ENCODE measurements around the gene RALGAPB.
"Not testable (repeated sequence)": the region's sequence is repeated elsewhere in the genome, so short reads cannot be mapped to it uniquely, and the experiment has no call there.

The RALGAPB gene

DNA sequence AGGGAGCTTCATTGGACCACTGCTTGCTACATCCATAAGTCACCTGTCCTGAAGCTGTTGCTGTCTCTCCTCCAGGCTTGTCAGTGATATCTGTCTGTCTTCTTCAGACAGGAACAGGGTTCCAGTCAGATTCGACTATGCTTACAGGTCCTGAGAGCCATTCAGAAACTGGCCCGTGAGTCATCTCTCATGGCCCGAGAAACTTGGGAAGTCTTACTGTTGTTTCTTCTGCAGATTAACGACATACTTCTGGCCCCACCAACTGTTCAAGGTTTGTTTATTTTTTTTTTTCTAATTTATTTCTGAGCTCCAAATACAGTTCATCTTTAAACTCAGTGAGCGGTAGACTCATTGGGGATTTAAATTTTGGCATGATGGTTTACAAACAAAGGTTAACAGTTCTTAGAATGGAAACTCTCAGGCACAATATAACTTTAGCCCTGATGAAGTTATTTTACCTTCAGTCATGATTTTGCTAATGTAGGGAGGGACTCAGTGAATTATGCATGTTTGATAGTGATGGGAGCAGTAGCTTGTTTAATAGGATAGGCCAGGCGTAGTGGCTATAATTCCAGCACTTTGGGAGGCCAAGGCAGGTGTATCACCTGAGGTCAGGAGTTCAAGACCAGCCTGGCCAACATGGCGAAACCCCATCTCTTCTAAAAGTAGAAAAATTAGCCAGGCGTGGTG lies 24.7 kb downstream of the RALGAPB start:
- H3K9ac ChIP-seq (ENCODE audit: low read length in 2 of 2): no peak overlapping the region
- no peak overlapping the region for H3K27ac ChIP-seq (ENCODE audit: low read length)
- H3K4me1 ChIP-seq (ENCODE audit: control insufficient read depth, insufficient read depth, low read length): no peaks in the 10 kb centered on the region
- peaks cover 39 to 41% of the 10 kb centered on the region in 2 donors for H3K36me3 ChIP-seq (ENCODE audit: control insufficient read depth in 2 of 2, insufficient read depth in 2 of 2, low read length in 2 of 2)
- H3K4me3 ChIP-seq (ENCODE audit: low read length in 2 of 2): no peak overlapping the region
- H3K9me3 ChIP-seq (ENCODE audit: control insufficient read depth in 2 of 2, low read length in 2 of 2): no peaks in the 10 kb centered on the region
- H3K27me3 ChIP-seq (ENCODE audit: control insufficient read depth in 1 of 2, insufficient read depth in 2 of 2, low read length in 2 of 2): no peaks in the 10 kb centered on the region

DNA sequence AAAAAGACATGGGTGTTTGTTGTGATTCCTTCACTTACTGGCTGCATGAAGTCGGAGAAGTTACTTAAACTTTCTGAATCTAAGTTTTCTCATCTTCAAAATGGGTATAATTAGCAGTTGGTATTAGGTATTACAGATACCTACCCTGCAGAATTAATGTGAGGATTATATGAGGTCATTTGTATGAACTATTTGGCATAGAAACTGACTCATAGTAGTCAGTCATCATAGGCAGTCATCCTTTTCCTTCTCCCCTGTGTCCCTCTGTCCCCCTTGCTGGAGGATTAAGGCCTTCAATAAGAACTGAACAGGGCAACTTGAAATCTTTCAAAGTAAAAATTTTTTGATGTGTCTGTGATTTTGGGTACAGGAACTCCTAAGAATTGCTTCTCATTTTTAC lies 26.3 kb downstream of the RALGAPB start:
- no peak overlapping the region for H3K27ac ChIP-seq (ENCODE audit: low read length)
- H3K9me3 ChIP-seq (ENCODE audit: control insufficient read depth in 2 of 2, low read length in 2 of 2): no peaks in the 10 kb centered on the region
- no peaks in the 10 kb centered on the region for H3K4me1 ChIP-seq (ENCODE audit: control insufficient read depth, insufficient read depth, low read length)
- no peak overlapping the region for H3K4me3 ChIP-seq (ENCODE audit: low read length in 2 of 2)
- H3K27me3 ChIP-seq (ENCODE audit: control insufficient read depth in 1 of 2, insufficient read depth in 2 of 2, low read length in 2 of 2): no peaks in the 10 kb centered on the region
- peaks cover 34 to 39% of the 10 kb centered on the region in 2 donors for H3K36me3 ChIP-seq (ENCODE audit: control insufficient read depth in 2 of 2, insufficient read depth in 2 of 2, low read length in 2 of 2)
- no peak overlapping the region for H3K9ac ChIP-seq (ENCODE audit: low read length in 2 of 2)

DNA sequence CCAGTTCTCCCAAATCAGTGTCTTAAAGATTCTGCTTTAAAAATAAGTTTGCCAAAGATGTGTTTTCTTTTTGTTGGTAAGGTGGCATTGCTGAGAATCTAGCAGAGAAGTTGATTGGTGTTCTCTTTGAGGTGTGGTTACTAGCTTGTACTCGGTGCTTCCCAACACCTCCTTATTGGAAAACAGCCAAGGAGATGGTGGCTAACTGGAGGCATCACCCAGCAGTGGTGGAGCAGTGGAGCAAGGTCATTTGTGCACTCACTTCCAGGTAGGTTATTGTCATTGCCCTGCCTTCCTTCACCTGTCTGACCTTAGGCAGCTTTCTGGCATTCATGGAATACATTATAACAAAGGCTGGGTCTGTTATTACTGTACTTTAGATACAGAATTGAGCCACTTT lies 26.7 kb downstream of the RALGAPB start:
- Histone ChIP-seq H3K9me3 (ENCODE audit: control insufficient read depth in 2 of 2, low read length in 2 of 2) (no peaks in the 10 kb centered on the region), H3K4me1 (ENCODE audit: control insufficient read depth, insufficient read depth, low read length) (no peaks in the 10 kb centered on the region), H3K4me3 (ENCODE audit: low read length in 2 of 2) (no peak overlapping the region), H3K36me3 (ENCODE audit: control insufficient read depth in 2 of 2, insufficient read depth in 2 of 2, low read length in 2 of 2) (peaks cover 33 to 39% of the 10 kb centered on the region in 2 donors), H3K9ac (ENCODE audit: low read length in 2 of 2) (no peak overlapping the region), H3K27ac (ENCODE audit: low read length) (no peak overlapping the region), H3K27me3 (ENCODE audit: control insufficient read depth in 1 of 2, insufficient read depth in 2 of 2, low read length in 2 of 2) (no peaks in the 10 kb centered on the region)

- Histone ChIP-seq H3K27me3 (ENCODE audit: control insufficient read depth in 1 of 2, insufficient read depth in 2 of 2, low read length in 2 of 2) (no peaks in the 10 kb centered on the region), H3K4me3 (ENCODE audit: low read length in 2 of 2) (no peak overlapping the region), H3K9ac (ENCODE audit: low read length in 2 of 2) (no peak overlapping the region), H3K9me3 (ENCODE audit: control insufficient read depth in 2 of 2, low read length in 2 of 2) (no peaks in the 10 kb centered on the region), H3K4me1 (ENCODE audit: control insufficient read depth, insufficient read depth, low read length) (no peaks in the 10 kb centered on the region), H3K27ac (ENCODE audit: low read length) (no peak overlapping the region), H3K36me3 (ENCODE audit: control insufficient read depth in 2 of 2, insufficient read depth in 2 of 2, low read length in 2 of 2) (peaks cover 22 to 34% of the 10 kb centered on the region in 2 donors)
Measured at GRCh38 chr20:38501858-38502436, 29.3 kb downstream of the RALGAPB start.

- Histone ChIP-seq H3K36me3 (ENCODE audit: control insufficient read depth in 2 of 2, insufficient read depth in 2 of 2, low read length in 2 of 2) (peaks cover 23 to 29% of the 10 kb centered on the region in 2 donors), H3K9me3 (ENCODE audit: control insufficient read depth in 2 of 2, low read length in 2 of 2) (no peaks in the 10 kb centered on the region), H3K4me1 (ENCODE audit: control insufficient read depth, insufficient read depth, low read length) (no peaks in the 10 kb centered on the region), H3K27ac (ENCODE audit: low read length) (no peak overlapping the region), H3K9ac (ENCODE audit: low read length in 2 of 2) (no peak overlapping the region), H3K27me3 (ENCODE audit: control insufficient read depth in 1 of 2, insufficient read depth in 2 of 2, low read length in 2 of 2) (no peaks in the 10 kb centered on the region), H3K4me3 (ENCODE audit: low read length in 2 of 2) (no peak overlapping the region)
Measured at GRCh38 chr20:38504368-38505090, 31.9 kb downstream of the RALGAPB start.

DNA sequence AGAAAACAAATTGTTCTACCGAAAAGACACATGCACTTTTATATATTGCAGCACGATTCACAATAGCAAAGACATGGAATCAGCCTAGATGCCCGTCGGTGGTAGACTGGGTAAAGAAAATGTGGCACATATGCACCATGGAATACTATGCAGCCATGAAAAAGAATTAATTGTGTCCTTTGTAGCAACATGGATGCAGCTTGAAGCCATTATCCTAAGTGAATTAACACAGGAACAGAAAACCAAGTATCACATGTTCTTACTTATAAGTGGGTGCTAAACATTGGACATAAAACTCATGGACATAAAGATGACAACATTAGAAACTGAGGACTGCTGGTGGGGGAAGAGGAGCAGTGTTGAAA lies 32.4 kb downstream of the RALGAPB start:
- Histone ChIP-seq H3K9me3 (ENCODE audit: control insufficient read depth in 2 of 2, low read length in 2 of 2) (no peaks in the 10 kb centered on the region), H3K27me3 (ENCODE audit: control insufficient read depth in 1 of 2, insufficient read depth in 2 of 2, low read length in 2 of 2) (no peaks in the 10 kb centered on the region), H3K36me3 (ENCODE audit: control insufficient read depth in 2 of 2, insufficient read depth in 2 of 2, low read length in 2 of 2) (peaks cover 27 to 29% of the 10 kb centered on the region in 2 donors), H3K4me3 (ENCODE audit: low read length in 2 of 2) (no peak overlapping the region), H3K4me1 (ENCODE audit: control insufficient read depth, insufficient read depth, low read length) (no peaks in the 10 kb centered on the region), H3K9ac (ENCODE audit: low read length in 2 of 2) (no peak overlapping the region), H3K27ac (ENCODE audit: low read length) (no peak overlapping the region)

DNA sequence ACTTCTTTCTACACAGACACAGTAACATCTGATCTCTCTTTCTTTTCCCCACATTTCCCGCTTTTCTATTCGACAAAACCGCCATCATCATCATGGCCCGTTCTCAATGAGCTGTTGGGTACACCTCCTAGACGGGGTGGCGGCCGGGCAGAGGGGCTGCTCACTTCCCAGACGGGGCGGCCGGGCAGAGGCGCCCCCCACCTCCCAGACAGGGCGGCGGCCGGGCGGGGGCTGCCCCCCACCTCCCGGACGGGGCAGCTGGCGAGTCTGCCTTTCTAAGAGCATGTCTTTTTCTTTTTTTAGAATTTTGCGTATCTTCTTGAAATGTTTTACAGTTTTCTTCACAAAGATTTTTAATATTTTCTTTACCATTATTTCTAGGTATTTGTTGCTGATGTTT lies 39.1 kb downstream of the RALGAPB start:
- not testable (repeated sequence) for H3K9ac ChIP-seq (ENCODE audit: low read length in 2 of 2); H3K4me1 ChIP-seq (ENCODE audit: control insufficient read depth, insufficient read depth, low read length); H3K27me3 ChIP-seq (ENCODE audit: control insufficient read depth in 1 of 2, insufficient read depth in 2 of 2, low read length in 2 of 2); H3K27ac ChIP-seq (ENCODE audit: low read length); H3K4me3 ChIP-seq (ENCODE audit: low read length in 2 of 2); H3K9me3 ChIP-seq (ENCODE audit: control insufficient read depth in 2 of 2, low read length in 2 of 2)
- peaks cover 13 to 19% of the 10 kb centered on the region in 2 donors for H3K36me3 ChIP-seq (ENCODE audit: control insufficient read depth in 2 of 2, insufficient read depth in 2 of 2, low read length in 2 of 2)

DNA sequence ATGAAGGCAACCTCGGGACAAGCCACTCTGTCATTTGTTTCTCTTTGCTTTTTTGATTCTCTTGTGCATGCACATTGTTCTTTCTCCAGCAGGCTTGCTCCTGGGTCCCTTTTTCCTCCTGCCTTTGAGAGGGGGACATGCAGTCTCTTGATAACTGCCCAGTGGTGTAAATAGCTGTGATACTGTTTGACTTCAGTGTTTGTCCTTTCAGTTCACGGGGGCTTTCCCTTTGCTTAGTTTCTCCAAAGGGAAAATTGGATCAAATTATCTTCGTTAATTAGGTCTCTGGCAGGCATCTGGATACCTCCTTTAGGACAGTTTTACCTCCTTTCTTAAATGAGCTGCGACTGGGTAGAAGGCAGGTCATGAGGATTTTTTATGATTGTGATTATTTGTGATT lies 41.5 kb downstream of the RALGAPB start:
- H3K27me3 ChIP-seq (ENCODE audit: control insufficient read depth in 1 of 2, insufficient read depth in 2 of 2, low read length in 2 of 2): no peaks in the 10 kb centered on the region
- H3K36me3 ChIP-seq (ENCODE audit: control insufficient read depth in 2 of 2, insufficient read depth in 2 of 2, low read length in 2 of 2): peaks cover 15 to 21% of the 10 kb centered on the region in 2 donors
- no peak overlapping the region for H3K4me3 ChIP-seq (ENCODE audit: low read length in 2 of 2)
- H3K4me1 ChIP-seq (ENCODE audit: control insufficient read depth, insufficient read depth, low read length): no peaks in the 10 kb centered on the region
- no peak overlapping the region for H3K27ac ChIP-seq (ENCODE audit: low read length)
- H3K9me3 ChIP-seq (ENCODE audit: control insufficient read depth in 2 of 2, low read length in 2 of 2): no peaks in the 10 kb centered on the region
- no peak overlapping the region for H3K9ac ChIP-seq (ENCODE audit: low read length in 2 of 2)

DNA sequence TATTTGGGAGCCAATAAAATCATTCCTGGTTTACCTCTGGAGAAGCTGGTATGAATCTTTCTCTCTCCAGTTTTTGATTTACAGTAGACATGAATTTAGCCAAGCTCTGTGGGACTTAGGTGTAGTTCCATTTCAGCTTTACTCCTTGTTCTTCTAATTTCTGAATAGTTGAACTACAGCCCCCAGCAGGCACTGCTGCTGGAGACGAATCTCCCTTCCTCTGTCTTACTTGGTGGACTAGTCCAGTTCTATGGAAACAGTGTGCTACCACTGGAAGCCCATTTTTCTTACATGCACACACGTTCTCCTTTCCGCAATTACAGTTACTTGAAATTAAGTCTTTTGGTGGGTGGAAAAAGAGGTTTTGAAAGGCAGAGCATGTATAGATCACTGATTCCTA lies 42.3 kb downstream of the RALGAPB start:
- H3K27me3 ChIP-seq (ENCODE audit: control insufficient read depth in 1 of 2, insufficient read depth in 2 of 2, low read length in 2 of 2): no peaks in the 10 kb centered on the region
- H3K27ac ChIP-seq (ENCODE audit: low read length): no peak overlapping the region
- H3K4me3 ChIP-seq (ENCODE audit: low read length in 2 of 2): no peak overlapping the region
- H3K4me1 ChIP-seq (ENCODE audit: control insufficient read depth, insufficient read depth, low read length): no peaks in the 10 kb centered on the region
- no peak overlapping the region for H3K9ac ChIP-seq (ENCODE audit: low read length in 2 of 2)
- H3K9me3 ChIP-seq (ENCODE audit: control insufficient read depth in 2 of 2, low read length in 2 of 2): no peaks in the 10 kb centered on the region
- peaks cover 11 to 18% of the 10 kb centered on the region in 2 donors for H3K36me3 ChIP-seq (ENCODE audit: control insufficient read depth in 2 of 2, insufficient read depth in 2 of 2, low read length in 2 of 2)

DNA sequence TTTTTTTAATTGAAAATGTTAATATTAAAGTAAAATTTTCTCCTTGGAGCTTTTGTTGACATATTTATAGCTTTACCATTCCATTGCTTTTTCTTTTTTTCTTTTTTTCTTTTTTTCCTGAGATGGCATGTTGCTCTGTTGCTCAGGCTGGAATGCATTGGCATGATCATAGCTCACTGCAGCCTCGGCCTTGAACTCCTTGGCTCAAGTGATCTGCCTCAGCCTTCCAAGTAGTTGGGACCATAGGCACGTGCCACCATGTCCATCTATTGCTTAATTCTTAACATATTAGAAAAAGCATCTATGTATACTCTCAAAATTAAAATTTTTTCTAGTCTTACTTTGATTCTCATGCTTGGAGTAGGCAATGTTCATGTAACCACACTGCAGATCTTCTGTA lies 43.0 kb downstream of the RALGAPB start:
- Histone ChIP-seq H3K9me3 (ENCODE audit: control insufficient read depth in 2 of 2, low read length in 2 of 2) (no peaks in the 10 kb centered on the region), H3K27ac (ENCODE audit: low read length) (no peak overlapping the region), H3K4me3 (ENCODE audit: low read length in 2 of 2) (no peak overlapping the region), H3K27me3 (ENCODE audit: control insufficient read depth in 1 of 2, insufficient read depth in 2 of 2, low read length in 2 of 2) (no peaks in the 10 kb centered on the region), H3K4me1 (ENCODE audit: control insufficient read depth, insufficient read depth, low read length) (no peaks in the 10 kb centered on the region), H3K36me3 (ENCODE audit: control insufficient read depth in 2 of 2, insufficient read depth in 2 of 2, low read length in 2 of 2) (peaks cover 8 to 16% of the 10 kb centered on the region in 2 donors), H3K9ac (ENCODE audit: low read length in 2 of 2) (no peak overlapping the region)

DNA sequence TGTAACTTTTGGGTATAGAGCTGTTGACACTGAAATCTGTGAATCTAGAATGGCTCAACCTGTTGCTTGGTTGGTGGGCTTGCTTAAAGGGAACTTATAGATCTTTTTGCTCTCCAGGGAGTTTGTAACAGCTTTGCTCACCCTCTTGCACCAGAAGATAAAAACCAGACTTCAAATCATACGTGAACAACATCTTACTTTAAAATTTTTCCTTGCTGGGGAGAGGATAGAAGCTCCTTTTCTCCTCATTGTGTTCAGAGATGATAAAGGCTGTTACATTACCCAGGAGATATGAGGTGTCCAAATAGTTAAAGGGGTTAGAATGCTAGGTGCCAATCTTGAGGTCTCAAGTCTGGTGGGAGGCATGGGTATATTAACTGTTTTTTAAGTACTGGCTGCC lies 46.8 kb downstream of the RALGAPB start:
- Histone ChIP-seq H3K27me3 (ENCODE audit: control insufficient read depth in 1 of 2, insufficient read depth in 2 of 2, low read length in 2 of 2) (no peaks in the 10 kb centered on the region), H3K36me3 (ENCODE audit: control insufficient read depth in 2 of 2, insufficient read depth in 2 of 2, low read length in 2 of 2) (peaks cover 13 to 34% of the 10 kb centered on the region in 2 donors)

More for the DNA sequence above, 46.8 kb downstream of the RALGAPB start:
- no peaks in the 10 kb centered on the region for H3K4me1 ChIP-seq (ENCODE audit: control insufficient read depth, insufficient read depth, low read length)
- no peak overlapping the region for H3K4me3 ChIP-seq (ENCODE audit: low read length in 2 of 2)
- H3K9me3 ChIP-seq (ENCODE audit: control insufficient read depth in 2 of 2, low read length in 2 of 2): no peaks in the 10 kb centered on the region
- no peak overlapping the region for H3K27ac ChIP-seq (ENCODE audit: low read length)
- H3K9ac ChIP-seq (ENCODE audit: low read length in 2 of 2): no peak overlapping the region

Data from stomach smooth muscle (tissue), 2 donors.